Testis (tissue), 2 donors: ENCODE results near the gene ABCA12.

Experiments used
- POLR2A ChIP-seq: fragments of 450-650 bp; IDR thresholded peaks from one replicate; pipeline ENCODE4 v1.6.1; 2017; ENCODE audit warnings: antibody characterized with exemption, mild to moderate bottlenecking, moderate library complexity
- TF ChIP-seq, protein P1 (sequence below), 3 experiments: fragments of 450-650 bp in 2 of 3; fragments of 200-600 bp in 1 of 3; sonication (generic) in 1 of 3; IDR thresholded peaks; one replicate each; pipeline ENCODE4 v1.5.1; 2016 to 2019; ENCODE audit warnings: antibody characterized with exemption in 3 of 3, mild to moderate bottlenecking in 2 of 3, moderate library complexity in 1 of 3

- TF ChIP-seq, protein P1, sequence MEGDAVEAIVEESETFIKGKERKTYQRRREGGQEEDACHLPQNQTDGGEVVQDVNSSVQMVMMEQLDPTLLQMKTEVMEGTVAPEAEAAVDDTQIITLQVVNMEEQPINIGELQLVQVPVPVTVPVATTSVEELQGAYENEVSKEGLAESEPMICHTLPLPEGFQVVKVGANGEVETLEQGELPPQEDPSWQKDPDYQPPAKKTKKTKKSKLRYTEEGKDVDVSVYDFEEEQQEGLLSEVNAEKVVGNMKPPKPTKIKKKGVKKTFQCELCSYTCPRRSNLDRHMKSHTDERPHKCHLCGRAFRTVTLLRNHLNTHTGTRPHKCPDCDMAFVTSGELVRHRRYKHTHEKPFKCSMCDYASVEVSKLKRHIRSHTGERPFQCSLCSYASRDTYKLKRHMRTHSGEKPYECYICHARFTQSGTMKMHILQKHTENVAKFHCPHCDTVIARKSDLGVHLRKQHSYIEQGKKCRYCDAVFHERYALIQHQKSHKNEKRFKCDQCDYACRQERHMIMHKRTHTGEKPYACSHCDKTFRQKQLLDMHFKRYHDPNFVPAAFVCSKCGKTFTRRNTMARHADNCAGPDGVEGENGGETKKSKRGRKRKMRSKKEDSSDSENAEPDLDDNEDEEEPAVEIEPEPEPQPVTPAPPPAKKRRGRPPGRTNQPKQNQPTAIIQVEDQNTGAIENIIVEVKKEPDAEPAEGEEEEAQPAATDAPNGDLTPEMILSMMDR (IDR thresholded peaks at IDR 0.05), result no peak
- no peak for TF ChIP-seq POLR2A
Measured at GRCh38 chr2:215066124-215066523, 72.3 kb downstream of the ABCA12 start.
